IPS-NIHi7 (cell line): ENCODE measurements around the gene NLK.
"Not testable (repeated sequence)": the region's sequence is repeated elsewhere in the genome, so short reads cannot be mapped to it uniquely, and the experiment has no call there.

ENCODE experiments used
- DNase-seq: peaks from one replicate; pipeline ENCODE4 v3.0.0; 2012; ENCODE audit warnings: mixed read lengths; ENCODE audit errors: extremely low spot score

NLK gene

DNA sequence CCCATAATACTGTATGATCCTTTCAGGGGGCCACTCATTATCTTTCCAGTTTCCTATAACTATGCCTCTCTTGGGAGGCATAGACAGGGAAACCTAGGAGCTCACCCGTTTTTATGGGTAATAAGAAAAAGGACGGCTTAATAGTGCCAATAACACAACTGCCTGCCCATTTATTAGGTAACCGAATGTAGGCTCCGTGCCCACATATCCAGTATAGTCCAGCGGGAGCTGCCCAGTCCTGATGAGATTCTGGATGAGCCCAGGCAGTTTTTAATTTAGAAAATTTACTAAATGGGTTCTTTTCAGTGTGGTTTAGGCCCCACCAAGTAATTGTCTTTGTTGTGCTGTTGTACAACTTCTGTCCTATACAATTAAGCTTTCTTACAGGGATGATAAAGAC lies 189.1 kb downstream of the NLK start:
- not testable (repeated sequence) for DNase-seq

DNA sequence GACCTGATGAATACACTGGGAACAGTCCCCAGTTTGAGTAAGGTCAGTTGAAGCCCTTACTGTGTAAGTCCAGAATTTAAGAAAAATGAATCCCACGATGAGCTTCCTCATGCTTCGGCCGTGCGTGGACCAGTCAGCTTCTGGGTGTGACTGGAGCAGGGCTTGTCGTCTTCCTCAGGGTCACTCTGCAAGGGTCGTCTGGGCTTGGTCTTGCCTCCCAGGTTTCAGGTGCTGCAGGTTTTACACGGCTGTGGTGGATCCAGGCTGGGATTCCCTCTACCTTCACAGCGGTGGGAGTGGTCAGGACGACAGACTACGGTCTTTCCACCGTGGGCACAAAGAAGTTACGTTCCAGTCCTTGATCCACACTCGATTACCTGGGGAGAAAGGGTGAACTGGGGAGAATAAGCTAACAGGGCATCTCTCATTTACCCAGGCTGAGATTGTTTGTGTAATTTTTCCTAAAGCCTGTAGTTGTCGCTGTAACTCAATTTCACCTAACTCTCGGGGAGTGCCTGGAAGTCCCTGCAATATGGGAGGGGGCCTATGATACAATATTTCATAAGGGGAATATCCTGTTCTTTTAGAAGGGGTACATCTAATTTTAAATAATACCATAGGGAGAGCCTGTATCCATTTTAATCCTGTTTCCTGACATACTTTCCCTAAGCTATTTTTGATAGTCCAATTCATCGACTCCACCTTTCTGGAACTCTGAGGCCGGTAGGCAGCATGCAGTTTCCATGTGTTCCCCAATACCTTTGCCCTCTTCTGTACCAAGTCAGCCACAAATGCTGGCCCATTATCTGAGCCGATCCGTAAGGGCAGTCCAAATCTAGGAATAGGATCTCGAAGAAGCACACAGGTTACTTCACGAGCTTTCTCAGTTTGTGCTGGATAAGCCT lies 190.7 kb downstream of the NLK start:
- DNase-seq: not testable (repeated sequence)

DNA sequence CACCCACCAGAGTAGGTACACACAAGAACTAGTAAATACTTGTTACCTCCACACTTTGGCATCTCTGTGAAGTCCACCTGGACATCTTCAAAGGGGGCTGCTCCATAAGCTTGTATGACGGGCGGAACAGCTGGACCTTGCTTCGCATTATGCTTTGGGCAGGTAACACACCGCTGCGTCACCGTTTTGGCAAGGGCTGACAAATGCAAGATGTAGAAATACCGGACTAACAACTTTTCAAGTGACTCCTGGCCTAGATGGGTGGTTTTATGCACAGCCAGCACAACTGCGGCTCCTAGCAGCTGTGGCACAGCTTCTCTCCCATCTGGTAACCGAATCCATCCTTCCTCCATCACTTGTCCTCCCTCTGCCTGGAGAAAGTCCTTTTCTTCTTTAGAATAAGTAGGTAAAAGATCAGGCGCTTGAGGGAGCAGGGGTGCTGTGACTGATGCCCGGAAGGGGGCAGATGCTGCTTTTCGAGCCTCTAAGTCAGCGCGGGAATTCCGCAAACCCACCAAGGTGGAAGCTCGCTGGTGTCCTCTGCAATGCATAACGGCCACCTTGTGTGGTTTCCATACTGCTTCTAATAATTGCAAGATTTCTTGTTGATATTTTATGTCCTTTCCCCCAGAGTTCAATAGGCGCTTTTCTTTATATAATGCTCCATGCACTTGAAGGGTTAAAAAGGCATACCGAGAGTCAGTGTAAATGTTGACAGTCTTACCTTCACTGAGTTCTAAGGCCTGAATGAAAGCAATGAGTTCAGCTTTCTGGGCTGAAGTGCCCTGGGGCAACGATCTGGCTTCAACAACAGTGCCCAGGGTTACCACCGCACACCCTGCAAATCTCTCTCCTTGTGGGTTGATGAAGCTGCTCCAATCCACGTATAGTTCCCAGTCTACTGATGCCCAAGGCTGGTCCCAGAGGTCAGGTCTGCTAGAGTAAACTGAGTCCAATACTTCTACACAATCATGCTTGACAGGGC lies 191.7 kb downstream of the NLK start:
- DNase-seq: not testable (repeated sequence)

GRCh38 chr17:28235066-28235700 lies 192.7 kb downstream of the NLK start:
- not testable (repeated sequence) for DNase-seq

- DNase-seq: not testable (repeated sequence)
These were observed 193.7 kb downstream of the NLK start for GRCh38 chr17:28236033-28236653.

DNA sequence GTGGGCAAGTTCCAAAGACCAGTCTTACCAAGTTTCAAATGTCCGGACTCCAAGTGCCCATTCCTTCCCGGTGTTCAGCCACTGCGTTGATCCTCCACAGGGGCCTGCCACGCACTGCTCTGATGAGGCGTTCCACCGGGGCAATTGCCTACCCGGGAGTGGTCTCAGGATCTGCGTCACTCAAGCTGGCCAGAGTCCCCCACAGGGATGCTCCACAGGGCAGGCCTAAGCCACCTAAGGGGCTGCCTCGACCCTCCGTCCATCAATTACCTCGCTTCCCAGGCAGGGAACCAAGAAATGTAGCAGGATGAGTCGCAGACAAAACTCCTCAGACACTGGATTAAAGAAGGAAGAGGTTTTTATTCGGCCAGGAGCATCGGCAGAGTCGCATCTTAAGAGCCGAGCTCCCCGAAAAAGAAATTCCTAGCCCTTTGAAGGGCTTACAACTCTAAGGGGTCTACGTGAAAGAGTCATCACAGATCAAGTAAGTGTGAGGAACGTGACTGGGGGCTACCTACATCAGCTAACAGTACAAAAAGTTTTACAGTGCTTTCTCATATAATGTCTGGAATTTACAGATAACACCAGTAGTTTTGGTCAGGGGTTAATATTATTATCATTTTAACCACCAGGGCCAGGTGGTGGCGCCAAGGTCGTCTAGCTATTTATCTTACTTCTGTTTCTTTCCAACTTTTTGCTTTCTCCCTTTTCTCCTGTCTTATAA lies 196.2 kb downstream of the NLK start:
- not testable (repeated sequence) for DNase-seq

DNA sequence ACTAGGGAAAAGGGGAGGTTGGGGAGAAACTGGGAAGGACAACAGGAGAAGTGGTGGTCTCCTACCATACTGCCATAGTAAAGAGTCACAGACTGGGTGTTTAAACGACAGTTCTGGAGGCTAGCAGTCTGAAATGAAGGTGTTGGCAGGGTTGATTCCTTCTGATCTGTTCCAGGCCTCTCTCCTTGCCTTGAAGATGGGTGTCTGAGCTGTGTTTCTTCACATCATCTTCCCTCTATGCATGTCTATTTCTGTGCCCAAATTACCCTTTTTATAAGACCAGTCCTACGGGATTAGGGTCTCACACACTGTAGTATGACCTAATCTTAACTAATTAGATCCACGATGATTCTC lies 196.8 kb downstream of the NLK start:
- no peak for DNase-seq

- no peak for DNase-seq
These were observed 198.3 kb downstream of the NLK start for GRCh38 chr17:28240688-28241340.

- DNase-seq: no peak
These were observed 200.3 kb downstream of the NLK start for GRCh38 chr17:28242791-28243190.

DNA sequence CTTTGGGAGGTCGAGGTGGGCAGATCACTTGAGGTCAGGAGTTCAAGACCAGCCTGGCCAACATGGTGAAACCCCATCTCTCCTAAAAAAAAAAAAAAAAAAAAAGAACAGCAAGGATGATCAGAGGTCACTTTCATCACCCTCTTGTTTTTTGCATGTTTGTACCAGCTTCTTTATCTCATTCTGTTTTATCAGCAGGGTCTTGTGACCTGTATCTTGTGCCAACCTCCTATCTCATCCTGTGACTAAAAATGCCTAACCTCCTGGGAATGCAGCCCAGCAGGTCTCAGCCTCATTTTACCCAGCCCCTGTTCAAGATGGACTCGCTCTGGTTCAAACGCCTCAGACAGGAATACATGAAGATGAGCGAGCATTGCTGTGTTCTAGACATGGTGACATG lies 200.8 kb downstream of the NLK start:
- not testable (repeated sequence) for DNase-seq

DNA sequence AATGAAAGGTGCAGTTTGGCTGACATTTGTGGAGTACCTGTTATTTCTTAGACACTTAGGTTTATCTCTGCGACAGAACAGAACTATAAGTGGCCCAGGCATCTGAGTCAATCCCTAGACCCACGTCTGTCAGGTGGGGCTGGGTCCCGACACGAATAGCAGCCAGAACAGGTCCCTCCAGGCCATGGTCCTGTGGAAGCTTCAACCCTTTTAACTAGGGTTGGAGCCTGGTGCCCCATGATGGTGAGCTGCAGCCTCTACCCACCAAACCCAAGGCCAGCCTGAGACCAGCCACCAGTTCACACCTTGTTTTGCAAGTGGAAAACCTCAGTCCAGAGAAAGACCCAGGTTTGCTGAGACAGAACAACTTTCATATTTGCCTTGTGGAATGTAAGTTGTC lies 202.0 kb downstream of the NLK start:
- DNase-seq: no peak
